ENCODE data around the gene DGLUCY.

- TF ChIP-seq CTCF (tag by site-specific recombination; IDR thresholded peaks at IDR 0.05): no peak
- TF ChIP-seq ZNF830 (tag by site-specific recombination; IDR thresholded peaks at IDR 0.05; ENCODE audit: low read depth): no peak
- TF ChIP-seq SP2 (tag by site-specific recombination; IDR thresholded peaks at IDR 0.05): no peak
- no peak for TF ChIP-seq ZNF549 (tag by site-specific recombination; IDR thresholded peaks at IDR 0.05)
- no peak for TF ChIP-seq ZSCAN30 (tag by site-specific recombination; IDR thresholded peaks at IDR 0.05)
- TF ChIP-seq ZNF280D (tag by site-specific recombination; IDR thresholded peaks at IDR 0.05): no peak
- no peak for TF ChIP-seq ZNF777 (tag by site-specific recombination; IDR thresholded peaks at IDR 0.05; ENCODE audit: borderline replicate concordance)
- no peak for TF ChIP-seq ZBTB44 (tag by site-specific recombination; IDR thresholded peaks at IDR 0.05)
- no peak for TF ChIP-seq ZSCAN18 (tag by site-specific recombination; IDR thresholded peaks at IDR 0.05)
- no peak for TF ChIP-seq ZNF843 (tag by site-specific recombination; IDR thresholded peaks at IDR 0.05)
- TF ChIP-seq PRDM10 (tag by site-specific recombination; IDR thresholded peaks at IDR 0.05): no peak
- no peak for TF ChIP-seq ELK4 (IDR thresholded peaks at IDR 0.05; ENCODE audit: borderline replicate concordance, low read depth, low read length)
- TF ChIP-seq REST (tag by site-specific recombination; IDR thresholded peaks at IDR 0.05): no peak
Observed at GRCh38 chr14:91065266-91065665, 48.6 kb upstream of the DGLUCY start.
